ENCODE measurements around the gene TMEM117.
"Not testable (repeated sequence)": the region's sequence is repeated elsewhere in the genome, so short reads cannot be mapped to it uniquely, and the experiment has no call there.

Gene TMEM117

DNA sequence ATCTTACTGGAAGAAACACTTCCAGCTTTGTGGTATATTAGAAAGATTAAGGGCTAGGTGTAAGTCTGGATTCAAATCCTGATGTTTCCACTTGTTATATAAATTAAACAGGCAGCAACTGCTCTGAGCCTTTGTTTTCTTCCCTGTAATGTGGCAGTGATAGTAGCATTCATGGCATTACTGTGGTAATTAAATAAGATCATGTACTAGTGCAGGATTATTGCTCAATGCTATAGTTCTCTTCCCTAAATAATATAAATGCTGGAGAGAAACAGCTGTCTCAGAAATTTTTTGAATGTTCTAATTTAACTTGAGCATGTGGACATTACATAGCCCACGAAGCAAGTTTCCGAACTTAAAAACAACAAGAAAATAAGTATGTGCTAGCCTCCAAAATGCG lies 5.4 kb downstream of the TMEM117 start:
- no peak for DNase-seq

DNA sequence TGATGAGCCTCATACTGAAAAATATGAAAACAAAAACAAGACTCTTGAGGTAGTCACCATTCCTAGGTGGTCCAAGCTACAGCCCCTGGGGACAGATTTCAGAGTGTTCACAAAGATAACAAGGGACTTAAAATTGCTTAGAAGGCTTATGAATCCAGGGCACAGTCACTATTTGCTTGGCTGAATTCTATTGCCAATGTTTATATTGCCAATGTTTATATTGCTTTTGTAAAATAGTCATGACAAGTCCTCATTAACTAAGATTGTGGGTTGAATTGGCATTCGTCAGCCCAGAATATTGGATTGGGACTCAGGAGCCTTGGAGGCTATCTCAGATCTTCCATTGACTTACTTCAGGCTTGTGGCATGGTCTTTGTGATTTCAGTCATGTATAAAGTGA lies 6.4 kb downstream of the TMEM117 start:
- no peak for DNase-seq

DNA sequence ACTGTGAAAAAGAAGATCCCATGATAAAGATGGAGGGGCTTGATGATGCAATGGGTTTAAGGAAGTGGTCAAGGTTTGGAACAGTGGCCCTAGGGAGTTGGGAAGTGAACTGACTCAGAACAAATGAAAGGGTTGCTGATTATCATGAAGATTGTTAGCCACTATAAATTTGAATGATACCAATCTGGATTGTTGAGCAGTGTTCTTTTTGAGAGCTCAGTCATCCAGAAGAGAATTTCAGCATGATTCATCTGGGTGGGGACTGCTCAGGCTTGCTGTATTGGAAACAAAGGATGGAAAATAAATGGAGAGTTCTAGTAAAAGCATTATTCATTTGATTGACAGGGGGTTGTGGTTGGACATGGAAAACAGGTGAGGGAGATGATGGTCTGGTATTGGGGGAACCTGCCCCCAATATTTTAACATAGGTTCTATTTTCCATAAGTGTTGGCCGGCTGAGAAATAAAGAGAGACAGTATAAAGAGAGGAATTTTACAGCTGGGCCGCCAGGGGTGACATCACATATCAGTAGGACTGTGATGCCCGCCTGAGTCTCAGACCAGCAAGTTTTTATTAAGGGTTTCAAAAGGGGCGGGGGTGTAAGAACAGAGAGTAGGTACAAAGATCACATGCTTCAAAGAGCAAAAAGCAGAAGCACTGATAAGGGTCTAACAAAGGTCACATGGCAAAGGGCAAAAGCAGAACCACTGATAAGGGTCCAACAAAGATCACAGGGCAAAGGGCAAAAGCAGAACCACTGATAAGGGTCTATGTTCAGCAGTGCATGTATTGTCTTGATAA lies 11.7 kb downstream of the TMEM117 start:
- not testable (repeated sequence) for DNase-seq

DNA sequence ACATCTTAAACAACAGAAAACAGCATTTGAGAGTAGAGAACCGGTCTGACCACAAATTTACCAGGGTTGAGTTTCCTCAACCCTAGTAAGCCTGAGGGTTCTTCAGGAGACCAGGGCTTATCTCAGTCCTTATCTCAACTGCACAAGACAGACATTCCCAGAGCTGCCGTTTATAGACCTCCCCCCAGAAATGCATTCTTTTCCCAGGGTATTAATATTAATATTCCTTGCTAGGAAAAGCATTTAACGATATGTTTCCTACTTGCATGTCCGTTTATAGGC lies 12.3 kb downstream of the TMEM117 start:
- no peak for DNase-seq

DNA sequence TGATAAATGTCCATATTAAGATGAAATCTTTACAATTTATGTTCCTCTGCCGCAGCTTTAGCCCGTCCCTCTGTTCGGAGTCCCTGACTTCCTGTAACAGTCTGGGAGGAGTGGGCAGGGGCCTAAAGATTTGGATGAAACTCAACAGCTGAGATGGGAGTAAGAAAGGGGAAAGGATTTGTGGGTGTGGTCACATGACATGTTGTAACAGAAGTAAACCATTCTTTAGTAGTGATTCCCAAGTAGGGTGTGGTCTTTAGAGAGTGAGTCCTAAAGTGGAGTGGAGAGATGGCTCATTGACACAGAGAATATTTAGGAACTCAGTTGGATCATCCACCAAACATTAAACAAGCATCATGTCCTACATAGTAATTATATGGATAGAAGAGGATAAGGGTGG lies 12.9 kb downstream of the TMEM117 start:
- DNase-seq, result no peak

DNA sequence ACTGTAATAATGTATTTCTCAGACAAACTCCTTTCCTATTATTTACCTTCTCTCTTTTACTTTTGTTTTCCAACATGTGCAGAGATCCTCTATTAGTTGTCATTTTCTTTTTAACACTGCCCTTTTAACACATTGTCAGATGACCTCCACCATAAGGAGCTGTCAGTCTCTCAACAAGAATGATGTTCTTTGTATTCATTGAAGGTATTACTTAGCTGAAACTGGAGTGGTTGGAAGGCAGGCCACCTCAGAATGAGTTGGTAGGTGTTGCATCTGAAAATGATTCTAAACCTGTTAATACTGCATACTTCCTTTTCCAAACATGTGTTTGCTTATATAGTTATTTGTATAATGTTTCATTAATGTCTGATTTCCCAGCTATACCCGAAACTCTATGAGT lies 16.9 kb downstream of the TMEM117 start:
- DNase-seq, result no peak

DNA sequence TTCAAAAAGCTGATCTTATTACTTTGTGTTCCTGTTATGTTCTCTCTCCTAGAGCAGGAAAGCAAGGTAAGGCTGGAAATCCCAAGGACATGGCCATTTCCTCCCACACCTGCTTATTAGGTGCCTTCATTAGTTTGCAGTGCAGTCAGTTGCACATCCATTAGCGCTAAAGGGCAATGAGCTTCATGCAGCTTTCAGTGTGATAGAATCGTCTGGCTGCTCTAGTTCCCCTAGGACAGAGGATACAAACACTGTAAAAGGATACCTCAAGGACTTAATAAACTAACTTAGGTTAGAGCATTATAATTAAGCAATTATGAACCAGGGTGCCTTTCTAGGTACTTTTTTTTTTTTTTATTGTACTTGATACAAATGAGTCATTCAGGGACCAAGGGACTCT lies 21.1 kb downstream of the TMEM117 start:
- no peak for DNase-seq

DNA sequence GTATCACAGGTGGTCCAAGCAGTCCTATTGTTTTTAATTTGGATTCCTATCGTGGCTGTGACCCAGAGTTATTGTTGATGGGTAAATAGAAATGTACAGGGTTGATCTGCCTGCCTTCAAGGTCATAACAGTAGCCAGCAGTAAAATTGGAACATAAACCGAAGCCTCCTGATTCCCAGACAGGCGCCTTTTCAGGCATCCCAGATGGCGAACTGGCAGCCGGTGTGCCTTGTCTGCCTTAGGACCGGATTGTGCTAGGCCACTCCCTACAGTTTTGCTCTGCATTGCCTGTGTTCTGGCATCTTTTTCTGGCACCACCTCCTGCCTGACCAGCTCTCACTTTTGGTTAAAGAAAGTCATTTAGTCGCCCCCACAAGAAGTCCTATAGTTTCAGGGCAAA lies 22.2 kb downstream of the TMEM117 start:
- DNase-seq, result no peak

DNA sequence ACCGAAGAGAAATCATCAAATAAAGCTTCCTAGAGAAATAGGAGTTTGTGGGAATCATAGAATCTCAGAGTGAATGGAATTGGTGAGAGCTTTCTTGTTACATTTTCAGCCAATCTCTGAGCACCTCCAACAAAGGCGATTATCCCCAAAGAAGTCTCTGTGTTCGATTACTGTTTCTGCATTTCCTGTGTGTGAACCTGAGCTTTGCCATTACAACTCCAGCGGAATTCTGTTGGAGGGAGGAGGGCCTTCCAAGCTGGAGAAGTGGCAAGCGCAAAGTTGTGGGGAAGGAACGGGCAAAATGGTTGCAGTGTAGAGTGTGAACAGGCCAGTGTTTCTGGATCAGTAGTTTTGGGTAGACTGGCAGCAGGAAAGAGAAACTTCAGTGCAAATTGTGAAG lies 23.1 kb downstream of the TMEM117 start:
- DNase-seq, result no peak

DNA sequence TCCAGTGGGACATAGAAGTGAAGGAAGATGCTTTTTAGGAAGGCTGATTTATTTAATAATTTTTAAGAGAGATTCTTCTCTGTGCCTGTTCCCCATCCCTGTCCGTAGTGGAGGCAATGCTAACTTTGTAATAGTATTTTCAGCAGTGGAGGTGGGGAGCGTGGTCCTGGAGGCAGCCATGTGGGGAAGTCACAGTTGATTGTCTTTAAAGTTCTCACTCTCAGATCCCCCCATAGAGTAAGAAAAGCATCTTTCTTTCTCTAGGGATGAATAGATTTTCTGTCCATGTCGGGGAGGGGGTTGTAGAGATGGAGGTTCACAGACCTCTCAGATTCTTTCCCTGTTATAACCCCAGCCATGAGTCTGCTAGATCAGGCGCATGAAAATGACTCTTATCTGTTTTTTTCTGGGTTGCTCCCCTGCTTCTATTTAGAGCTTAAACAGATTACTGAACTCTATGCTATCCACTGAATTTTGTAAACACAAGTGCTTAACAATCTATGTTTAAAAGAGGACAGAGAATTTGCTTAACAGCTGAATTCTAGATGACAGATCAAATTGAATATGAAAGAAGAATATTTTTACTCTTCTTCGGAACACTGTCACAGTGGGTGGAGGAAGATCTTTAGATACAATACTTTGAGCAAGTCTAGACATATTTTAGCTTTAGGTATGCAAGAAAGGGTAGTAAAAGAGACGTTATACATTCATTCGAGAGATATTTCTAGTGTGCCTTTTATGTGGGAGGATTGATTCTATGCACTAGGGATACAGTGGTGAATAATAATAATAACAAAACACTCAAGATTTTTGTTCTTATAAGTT lies 25.3 kb downstream of the TMEM117 start:
- DNase-seq, result no peak

DNA sequence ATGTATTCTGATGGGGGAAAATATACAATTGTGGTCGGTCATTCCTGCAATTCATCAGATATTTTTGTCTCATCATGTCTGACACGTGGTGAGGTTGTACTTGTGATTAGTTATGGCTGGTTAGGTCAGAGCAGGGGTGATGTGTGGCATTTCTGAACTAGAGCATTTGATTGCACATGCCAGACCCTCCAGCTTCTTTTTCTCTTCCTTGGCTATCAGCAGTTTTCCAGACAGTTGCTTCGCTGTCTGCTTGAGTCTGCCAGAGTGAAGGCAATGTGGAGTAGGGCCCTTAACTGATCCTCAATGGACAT lies 25.9 kb downstream of the TMEM117 start:
- DNase-seq, result no peak

DNA sequence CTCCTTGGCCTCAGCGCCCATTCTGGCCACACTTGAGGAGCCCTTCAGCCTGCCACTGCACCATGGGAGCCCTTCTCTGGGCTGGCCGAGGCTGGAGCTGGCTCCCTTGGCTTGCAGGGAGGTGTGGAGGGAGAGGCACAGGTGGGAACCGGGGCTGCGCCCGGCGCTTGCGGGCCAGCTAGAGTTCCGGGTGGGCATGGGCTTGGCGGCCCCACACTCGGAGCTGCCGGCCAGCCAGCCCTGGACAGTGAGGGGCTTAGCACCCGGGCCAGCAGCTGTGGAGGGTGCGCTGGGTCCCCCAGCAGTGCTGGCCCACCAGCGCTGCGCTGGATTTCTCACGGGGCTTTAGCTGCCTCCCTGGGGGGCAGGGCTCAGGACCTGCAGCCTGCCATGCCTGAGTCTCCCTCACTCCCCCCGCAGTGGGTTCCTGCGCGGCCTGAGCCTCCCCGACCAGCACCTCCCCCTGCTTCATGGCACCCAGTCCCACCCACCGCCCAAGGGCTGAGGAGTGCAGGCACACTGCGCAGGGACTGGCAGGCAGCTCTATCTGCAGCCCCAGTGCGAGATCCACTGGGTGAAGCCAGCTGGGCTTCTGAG lies 28.0 kb downstream of the TMEM117 start:
- DNase-seq, result no peak

DNA sequence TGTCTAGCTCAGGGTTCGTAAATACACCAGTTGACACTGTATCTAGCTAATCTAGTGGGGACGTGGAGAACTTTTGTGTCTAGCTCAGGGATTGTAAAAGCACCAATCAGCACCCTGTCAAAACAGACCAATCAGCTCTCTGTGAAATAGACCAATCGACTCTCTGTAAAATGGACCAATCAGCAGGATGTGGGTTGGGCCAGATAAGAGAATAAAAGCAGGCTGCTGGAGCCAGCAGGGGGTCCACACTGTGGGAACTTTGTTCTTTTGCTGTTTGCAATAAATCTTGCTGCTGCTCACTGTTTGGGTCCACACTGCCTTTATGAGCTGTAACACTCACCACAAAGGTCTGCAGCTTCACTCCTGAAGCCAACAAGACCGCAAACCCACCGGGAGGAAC lies 28.7 kb downstream of the TMEM117 start:
- not testable (repeated sequence) for DNase-seq

DNA sequence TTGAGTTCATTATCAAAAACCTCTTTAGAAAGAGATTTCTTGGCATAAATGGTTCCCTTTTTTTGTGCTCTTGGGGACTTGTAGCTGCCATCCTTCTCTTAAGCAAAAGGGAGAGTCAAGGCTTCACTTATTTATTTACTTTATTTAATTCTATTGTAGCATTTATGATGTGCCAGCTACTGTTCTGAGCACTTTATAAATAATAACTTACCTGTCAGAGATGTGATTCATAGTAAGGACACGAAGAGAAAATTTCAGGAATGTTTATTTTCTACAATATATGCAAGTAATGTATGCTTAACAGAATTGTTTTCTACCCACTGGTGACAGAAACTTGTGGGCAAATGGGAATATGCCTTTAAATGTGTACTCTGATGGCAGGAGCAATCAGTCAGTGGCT lies 33.3 kb downstream of the TMEM117 start:
- no peak for DNase-seq

DNA sequence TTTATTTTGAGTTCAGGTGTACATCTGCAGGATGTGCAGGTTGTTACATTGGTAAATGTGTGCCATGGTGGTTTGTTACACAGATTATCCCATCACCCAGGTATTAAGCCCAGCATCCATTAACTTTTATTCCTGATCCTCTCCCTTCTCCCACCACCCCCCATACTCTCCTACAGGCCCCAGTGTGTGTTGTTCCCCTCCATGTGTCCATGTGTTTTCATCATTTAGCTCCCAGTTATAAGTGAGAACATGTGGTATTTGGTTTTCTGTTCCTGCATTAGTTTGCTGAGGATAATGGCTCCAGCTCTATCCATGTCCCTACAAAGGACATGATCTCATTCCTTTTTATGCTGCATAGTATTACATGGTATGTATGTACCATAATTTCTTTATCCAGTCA lies 33.9 kb downstream of the TMEM117 start:
- DNase-seq, result not testable (repeated sequence)

DNA sequence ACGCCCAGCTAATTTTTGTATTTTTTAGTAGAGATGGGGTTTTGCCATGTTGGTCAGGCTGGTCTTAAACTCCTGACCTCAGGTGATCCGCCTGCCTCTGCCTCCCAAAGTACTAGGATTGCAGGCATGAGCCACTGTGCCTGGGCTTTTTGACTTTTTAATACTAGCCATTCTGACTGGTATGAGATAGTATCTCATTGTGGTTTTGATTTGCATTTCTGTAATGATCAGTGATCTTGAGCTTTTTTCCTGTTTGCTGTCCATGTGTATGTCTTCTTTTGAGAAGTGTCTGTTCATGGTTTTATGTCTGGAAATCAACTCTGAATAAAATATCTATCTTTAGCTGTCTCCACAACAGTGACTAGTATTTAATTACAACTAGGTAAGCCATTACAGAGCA lies 35.4 kb downstream of the TMEM117 start:
- DNase-seq, result not testable (repeated sequence)

DNA sequence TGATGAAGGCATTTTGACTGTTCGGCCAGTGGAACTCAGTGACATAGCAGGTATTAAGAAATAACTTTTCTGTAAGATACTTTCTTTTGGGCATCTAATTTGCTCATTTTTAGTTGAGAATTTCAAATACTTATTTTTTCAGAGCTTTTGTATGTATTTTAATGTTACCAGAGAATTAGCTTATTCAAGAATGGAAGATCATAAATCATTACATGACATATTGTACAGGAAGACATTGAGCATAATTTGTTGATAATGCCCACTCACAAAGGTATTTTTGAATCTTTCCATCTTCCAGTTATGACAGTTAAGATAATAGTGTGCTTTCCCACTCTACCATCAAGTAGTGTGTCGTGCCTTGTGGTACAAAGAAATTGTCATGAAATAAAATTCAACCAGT lies 36.5 kb downstream of the TMEM117 start:
- DNase-seq, result no peak

DNA sequence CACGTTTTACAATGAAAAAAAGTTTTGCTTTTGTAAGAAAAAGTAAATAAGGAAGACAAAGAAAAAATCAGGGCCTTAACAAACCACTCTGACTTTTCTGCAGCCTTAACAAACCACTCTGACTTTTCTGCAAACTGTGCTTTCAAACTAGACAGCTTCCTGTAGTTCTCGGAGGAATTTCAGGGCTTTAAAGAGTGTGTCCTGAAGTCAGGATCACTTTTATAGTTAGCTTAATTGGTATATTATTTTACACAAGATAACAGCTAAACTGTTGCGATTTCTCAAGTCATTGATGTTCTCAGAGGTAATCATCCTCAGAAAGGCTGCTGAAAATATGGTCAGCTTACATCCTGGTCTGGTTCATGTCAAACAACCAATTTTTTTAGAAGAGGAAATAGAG lies 42.2 kb downstream of the TMEM117 start:
- DNase-seq, result no peak

DNA sequence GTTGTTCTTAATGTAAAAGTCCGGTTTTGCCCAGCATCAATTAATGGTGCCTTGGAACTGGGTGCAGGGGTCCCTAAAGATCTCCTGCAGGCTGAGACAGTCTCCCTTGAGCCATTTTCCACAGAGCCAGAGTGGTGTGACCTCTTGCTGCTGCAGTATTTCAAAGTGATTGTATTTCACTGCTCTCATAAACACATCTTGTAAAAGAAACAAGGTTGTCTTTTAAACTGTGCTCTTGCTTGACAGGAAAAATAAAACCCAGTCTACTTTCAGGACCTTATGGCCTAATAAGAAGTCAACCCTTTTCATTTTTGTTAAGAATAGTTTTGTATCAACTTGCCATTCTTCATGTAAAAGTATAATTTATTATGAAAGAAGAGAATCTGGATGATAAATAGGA lies 44.7 kb downstream of the TMEM117 start:
- no peak for DNase-seq

DNA sequence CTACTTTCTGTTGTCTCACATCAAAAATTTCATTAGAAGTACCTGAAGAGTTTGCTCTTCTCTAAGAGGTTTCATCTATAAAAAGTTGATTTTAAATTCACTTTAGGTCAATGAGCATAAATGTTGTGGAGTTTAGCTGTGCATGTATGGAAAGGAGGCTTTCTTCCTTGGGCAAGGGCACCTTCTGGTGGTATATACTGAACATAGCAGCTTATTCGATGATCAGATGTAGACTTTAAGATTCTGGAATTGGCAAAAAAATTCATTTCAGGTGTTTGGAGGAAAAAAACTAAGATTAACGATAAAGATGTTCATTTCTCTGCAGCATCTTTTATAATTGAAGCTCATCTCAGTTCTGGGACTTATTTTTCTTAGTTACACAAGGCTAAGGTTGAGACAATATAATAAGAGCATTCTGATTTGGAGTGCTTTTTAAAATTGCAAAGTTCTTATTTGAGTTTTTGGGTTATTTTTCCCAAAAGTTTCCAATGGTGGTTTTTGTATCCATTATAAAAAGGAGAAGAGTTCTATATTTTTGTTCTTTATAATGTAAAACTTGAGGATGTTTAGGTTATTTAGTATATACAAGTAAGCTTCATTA lies 46.8 kb downstream of the TMEM117 start:
- DNase-seq, result peak; percentile 14 to 30

DNA sequence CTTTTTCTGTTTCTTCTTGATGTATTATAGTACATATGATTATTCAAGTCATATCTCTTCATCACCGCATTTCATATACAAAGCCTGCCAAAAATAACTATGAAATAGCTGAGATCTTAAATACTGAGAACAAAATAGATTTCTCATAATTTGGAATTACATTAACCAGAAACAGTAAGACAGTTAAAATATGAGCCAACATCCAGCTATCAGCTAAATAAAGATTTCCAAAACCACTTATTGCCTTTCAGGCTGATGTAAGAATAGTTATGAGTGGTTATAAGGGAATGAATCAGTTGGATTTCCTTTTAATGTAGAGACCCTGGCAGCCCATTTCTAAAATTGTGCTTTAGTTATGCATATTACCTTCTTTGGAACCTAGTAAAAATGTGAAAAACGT lies 47.4 kb downstream of the TMEM117 start:
- DNase-seq, result no peak

DNA sequence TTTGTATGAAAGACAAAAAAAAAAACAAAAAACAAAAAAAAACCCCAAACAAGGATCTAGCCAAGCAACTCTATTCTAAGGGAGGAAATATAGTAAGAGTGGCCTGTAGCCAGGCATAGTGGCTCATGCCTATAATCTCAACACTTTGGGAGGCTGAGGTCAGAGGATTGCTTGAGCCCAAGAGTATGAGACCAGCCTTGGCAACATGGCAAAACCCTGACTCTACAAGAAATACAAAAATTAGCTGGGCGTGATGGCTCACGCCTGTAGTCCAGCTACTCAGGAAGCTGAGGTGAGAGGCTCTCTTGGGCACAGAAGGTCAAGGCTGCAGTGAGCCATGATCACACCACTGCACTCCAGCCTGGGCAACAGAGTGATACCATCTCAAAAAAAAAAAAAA lies 47.9 kb downstream of the TMEM117 start:
- DNase-seq, result no peak

DNA sequence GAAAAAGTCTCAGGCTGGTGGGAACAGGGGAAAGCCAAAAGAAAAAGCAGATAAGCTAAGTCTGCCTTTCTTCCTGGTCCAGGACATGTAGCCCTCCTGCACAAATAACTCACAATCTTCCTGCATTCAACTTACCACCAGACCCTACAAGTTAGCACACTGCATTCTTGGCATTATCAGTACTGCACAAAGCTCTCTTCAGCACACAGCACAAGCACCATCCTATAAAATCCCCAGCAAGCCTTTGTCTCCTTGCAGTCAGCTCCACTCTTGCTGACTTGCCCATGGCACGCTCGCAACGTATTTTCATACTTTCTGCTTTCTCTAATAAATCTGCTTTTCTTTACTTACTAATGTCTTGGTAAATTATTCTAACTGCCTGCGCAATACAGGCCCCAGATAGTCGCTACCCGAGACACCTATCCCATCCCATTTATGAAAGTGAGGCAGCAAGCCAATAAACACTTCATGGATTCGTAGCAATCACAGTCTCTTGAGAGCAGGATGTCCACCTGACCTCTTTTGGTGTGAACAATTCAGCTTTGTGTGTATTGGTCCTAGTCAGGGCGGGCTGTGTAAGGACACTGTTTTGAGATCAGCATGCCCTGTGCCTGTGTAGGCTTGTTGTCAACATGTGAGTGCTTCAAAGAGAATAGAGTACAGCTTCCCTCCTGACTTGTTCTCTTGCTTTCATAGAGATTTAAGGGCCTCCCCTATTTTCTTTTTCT lies 49.0 kb downstream of the TMEM117 start:
- peak; percentile 31 to 50 for DNase-seq

Measured in SHP77 (cell line).